ENCODE data around the gene SLC2A4RG. TPM values are rescaled to one million over a fixed set of nuclear protein-coding genes. Genes with fewer than 3 reads are reported as not detected.

SLC2A4RG gene
- total and polyA plus RNA-seq, 9 donors, result 2.2 to 199 (median 103) TPM

DNA sequence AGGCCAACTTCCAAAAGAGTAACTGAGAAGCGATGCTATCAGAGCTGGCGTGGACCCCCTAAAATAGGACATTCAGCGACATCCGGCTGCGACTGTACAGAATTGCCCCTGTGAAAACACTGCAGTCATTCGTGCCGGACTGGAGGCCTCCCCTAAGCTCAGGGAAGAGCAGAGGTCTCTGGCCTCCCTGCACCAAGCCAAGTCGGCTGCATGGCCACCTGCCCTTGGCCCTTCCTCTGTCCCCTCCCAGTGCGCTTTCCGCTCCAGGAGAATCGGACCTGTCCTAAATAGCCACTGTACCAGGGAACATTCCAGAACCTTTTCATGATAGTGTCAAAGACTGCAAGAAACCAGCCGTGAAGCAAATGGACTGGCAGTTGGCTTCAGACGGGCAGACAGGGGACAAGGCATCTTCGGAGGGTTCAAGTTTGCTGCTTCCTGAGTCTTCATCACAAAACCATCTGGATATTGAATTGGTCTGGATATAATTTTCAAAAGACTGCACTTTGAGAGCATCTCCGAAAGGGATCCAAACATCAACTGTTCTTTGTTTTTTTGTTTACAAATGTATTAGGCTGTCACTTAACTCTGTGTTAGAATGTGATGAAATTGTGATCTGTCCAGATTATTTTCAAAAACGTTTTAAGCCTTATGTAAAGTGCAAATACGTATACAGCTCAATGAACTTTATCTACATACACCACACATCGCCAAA is 16.5 kb downstream of the SLC2A4RG start:
- Histone ChIP-seq H3K27ac (no peak overlapping the region), H3K36me3 (no peaks in the 10 kb centered on the region), H3K27me3 (no peaks in the 10 kb centered on the region), H3K9me3 (no peaks in the 10 kb centered on the region), H3K4me3 (no peak overlapping the region), H3K4me1 (ENCODE audit: insufficient read depth) (no peaks in the 10 kb centered on the region)
- TF ChIP-seq EP300 (IDR thresholded peaks at IDR 0.05), result no peak
- TF ChIP-seq POLR2A (IDR thresholded peaks at IDR 0.05), result no peak
- TF ChIP-seq, protein P1, sequence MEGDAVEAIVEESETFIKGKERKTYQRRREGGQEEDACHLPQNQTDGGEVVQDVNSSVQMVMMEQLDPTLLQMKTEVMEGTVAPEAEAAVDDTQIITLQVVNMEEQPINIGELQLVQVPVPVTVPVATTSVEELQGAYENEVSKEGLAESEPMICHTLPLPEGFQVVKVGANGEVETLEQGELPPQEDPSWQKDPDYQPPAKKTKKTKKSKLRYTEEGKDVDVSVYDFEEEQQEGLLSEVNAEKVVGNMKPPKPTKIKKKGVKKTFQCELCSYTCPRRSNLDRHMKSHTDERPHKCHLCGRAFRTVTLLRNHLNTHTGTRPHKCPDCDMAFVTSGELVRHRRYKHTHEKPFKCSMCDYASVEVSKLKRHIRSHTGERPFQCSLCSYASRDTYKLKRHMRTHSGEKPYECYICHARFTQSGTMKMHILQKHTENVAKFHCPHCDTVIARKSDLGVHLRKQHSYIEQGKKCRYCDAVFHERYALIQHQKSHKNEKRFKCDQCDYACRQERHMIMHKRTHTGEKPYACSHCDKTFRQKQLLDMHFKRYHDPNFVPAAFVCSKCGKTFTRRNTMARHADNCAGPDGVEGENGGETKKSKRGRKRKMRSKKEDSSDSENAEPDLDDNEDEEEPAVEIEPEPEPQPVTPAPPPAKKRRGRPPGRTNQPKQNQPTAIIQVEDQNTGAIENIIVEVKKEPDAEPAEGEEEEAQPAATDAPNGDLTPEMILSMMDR (IDR thresholded peaks at IDR 0.05), result no peak
- intact Hi-C loops (cut with DNase I), result no loop called here
- 79 to 84% (median 81%) methylated on average over 18 of the region's 18 CpGs for WGBS, 3 donors
- DNase-seq, result no peak

DNA sequence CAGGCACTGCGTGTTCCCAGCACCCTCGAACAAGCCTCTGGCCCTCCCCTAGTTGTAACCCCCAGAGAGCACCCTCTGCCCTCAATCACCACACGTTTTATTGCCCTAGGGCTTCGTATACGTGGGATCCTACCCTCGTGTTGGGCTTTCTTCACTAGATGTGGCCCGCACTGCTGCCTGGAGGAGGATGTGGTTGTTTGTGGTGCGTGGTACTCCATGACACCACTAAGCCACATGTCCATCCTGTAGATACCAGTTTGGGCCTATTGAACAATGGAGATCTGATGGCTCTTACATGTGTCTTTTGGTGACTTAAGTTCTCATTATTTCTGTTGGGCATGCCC is 17.0 kb downstream of the SLC2A4RG start:
- intact Hi-C loops (cut with DNase I), result no loop called here
- WGBS, 3 donors, result 62 to 77% (median 75%) methylated on average over 8 of the region's 8 CpGs

DNA sequence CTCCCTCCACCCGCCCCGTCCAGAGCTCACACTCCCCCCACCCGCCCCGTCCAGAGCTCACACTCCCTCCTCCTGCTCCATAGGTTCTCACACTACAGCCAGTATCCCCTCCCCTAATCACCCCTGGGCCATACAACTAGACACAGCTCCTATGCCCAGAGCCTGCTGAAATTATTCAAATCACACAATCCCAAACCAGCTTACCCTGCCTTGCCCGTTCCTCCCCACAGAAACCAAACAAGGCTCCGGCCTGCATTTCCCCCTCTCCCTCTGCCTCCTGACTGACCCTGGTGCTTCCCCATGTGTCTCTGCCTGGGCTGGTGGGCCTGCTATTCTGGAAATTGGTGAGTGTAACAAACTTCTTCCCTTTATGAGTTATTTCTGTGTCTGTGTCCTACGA is 18.6 kb downstream of the SLC2A4RG start:
- H3K4me1 ChIP-seq (ENCODE audit: insufficient read depth), result no peaks in the 10 kb centered on the region
- TF ChIP-seq POLR2A (IDR thresholded peaks at IDR 0.05), result no peak
- no peak for TF ChIP-seq EP300 (IDR thresholded peaks at IDR 0.05)
- TF ChIP-seq, protein P1 (IDR thresholded peaks at IDR 0.05), result no peak
- H3K27me3 ChIP-seq, result no peaks in the 10 kb centered on the region
- no peak overlapping the region for H3K27ac ChIP-seq
- DNase-seq, result no peak
- intact Hi-C loops (cut with DNase I), result no loop called here
- H3K9me3 ChIP-seq, result no peaks in the 10 kb centered on the region
- H3K36me3 ChIP-seq, result no peaks in the 10 kb centered on the region
- WGBS, 3 donors, result 85 to 96% (median 92%) methylated on average over 3 to 7 of the region's 7 CpGs
- no peak overlapping the region for H3K4me3 ChIP-seq

More for the DNA sequence above, 17.0 kb downstream of the SLC2A4RG start:
- Histone ChIP-seq H3K9me3 (no peaks in the 10 kb centered on the region), H3K27ac (no peak overlapping the region), H3K27me3 (no peaks in the 10 kb centered on the region), H3K4me3 (no peak overlapping the region), H3K36me3 (no peaks in the 10 kb centered on the region), H3K4me1 (ENCODE audit: insufficient read depth) (no peaks in the 10 kb centered on the region)
- DNase-seq, result no peak
- TF ChIP-seq POLR2A (IDR thresholded peaks at IDR 0.05) (no peak), EP300 (IDR thresholded peaks at IDR 0.05) (no peak)
- TF ChIP-seq, protein P1 (IDR thresholded peaks at IDR 0.05), result no peak

DNA sequence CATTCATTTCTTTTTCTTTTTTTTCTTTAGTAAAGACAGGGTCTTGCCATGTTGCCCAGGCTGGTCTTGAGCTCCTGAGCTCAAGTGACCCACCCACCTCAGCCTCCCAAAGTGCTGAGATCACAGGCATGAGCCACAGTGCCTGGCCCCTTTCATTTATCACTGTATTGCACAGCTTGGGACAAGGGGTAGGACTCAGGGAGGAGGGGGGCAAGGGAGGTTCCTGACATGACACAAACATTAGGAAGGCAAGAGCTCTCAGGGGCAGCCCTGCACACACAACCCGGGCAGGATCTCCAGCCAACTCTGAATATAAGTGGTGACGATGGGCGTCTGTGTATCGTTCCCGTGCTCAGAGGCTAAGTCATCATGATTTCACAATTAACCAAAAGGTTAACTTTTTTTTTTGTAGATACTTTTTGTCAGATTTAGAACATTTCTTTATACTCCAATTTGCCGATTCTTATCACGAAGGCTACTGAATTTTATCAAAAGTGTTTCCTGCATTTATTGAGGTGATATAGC is 19.9 kb downstream of the SLC2A4RG start:
- H3K4me1 ChIP-seq (ENCODE audit: insufficient read depth), result no peaks in the 10 kb centered on the region
- 87 to 89% (median 89%) methylated on average over 7 of the region's 7 CpGs for WGBS, 3 donors
- H3K4me3 ChIP-seq, result no peak overlapping the region
- H3K36me3 ChIP-seq, result no peaks in the 10 kb centered on the region
- TF ChIP-seq POLR2A (IDR thresholded peaks at IDR 0.05), result no peak
- TF ChIP-seq, protein P1 (IDR thresholded peaks at IDR 0.05), result no peak
- no peak for TF ChIP-seq EP300 (IDR thresholded peaks at IDR 0.05)
- no peaks in the 10 kb centered on the region for H3K27me3 ChIP-seq
- no peaks in the 10 kb centered on the region for H3K9me3 ChIP-seq
- no peak for DNase-seq
- intact Hi-C loops (cut with DNase I), result no loop called here
- H3K27ac ChIP-seq, result no peak overlapping the region
